Measurements from ENCODE around the gene PLOD3. TPM values are rescaled to one million over a fixed set of nuclear protein-coding genes. Genes with fewer than 3 reads are reported as not detected.
A peak's percentile ranks its signal among the peaks of the same experiment; 100 is the strongest.

PLOD3 gene
- total RNA-seq, 1 donor from 2014 or later: 165 TPM

- no peaks in the 10 kb centered on the region for H3K36me3 ChIP-seq
- peaks cover 45% of the 10 kb centered on the region for H3K27me3 ChIP-seq
- intact Hi-C loops (cut with DNase I): no loop called here
- TF ChIP-seq CTCF (IDR thresholded peaks at IDR 0.05): no peak
- peak in 1 of 2 donors; percentile 82 for DNase-seq (ENCODE audit: low spot score in 2 of 2)
- peak overlapping the region; percentile 18 to 37 for H3K4me3 ChIP-seq
- no peaks in the 10 kb centered on the region for H3K9me3 ChIP-seq
- H3K4me1 ChIP-seq: peaks cover 16 to 25% of the 10 kb centered on the region in 2 donors
- no peak overlapping the region for H3K27ac ChIP-seq
These were observed 44.3 kb downstream of the PLOD3 start for GRCh38 chr7:101172854-101173751.

GRCh38 chr7:101172005-101172853 lies 45.2 kb downstream of the PLOD3 start:
- Histone ChIP-seq H3K27ac (no peak overlapping the region), H3K9me3 (no peaks in the 10 kb centered on the region), H3K27me3 (peaks cover 45% of the 10 kb centered on the region), H3K36me3 (no peaks in the 10 kb centered on the region), H3K4me1 (peaks cover 16 to 25% of the 10 kb centered on the region in 2 donors), H3K4me3 (peak overlapping the region in 1 of 2 donors; percentile 37)
- TF ChIP-seq CTCF (IDR thresholded peaks at IDR 0.05): no peak
- intact Hi-C loops (cut with DNase I): no loop called here
- no peak for DNase-seq (ENCODE audit: low spot score in 2 of 2)

GRCh38 chr7:101171442-101171837 lies 45.9 kb downstream of the PLOD3 start:
- peaks cover 16 to 25% of the 10 kb centered on the region in 2 donors for H3K4me1 ChIP-seq
- intact Hi-C loops (cut with DNase I): loop anchor here (2.0 kb wide), 1 partner anchor 27 kb away; no protein-coding TSS in a partner anchor
- H3K36me3 ChIP-seq: no peaks in the 10 kb centered on the region

GRCh38 chr7:101170617-101171441 lies 46.6 kb downstream of the PLOD3 start:
- Histone ChIP-seq H3K36me3 (no peaks in the 10 kb centered on the region), H3K4me3 (no peak overlapping the region), H3K27ac (no peak overlapping the region), H3K27me3 (peaks cover 45% of the 10 kb centered on the region), H3K4me1 (peaks cover 18 to 26% of the 10 kb centered on the region in 2 donors), H3K9me3 (no peaks in the 10 kb centered on the region)
- TF ChIP-seq CTCF (IDR thresholded peaks at IDR 0.05): no peak
- DNase-seq (ENCODE audit: low spot score in 2 of 2): no peak
- intact Hi-C loops (cut with DNase I): loop anchor here (2.0 kb wide), 1 partner anchor 26 kb away; no protein-coding TSS in a partner anchor

More at GRCh38 chr7:101171442-101171837, 45.9 kb downstream of the PLOD3 start:
- no peak for TF ChIP-seq CTCF (IDR thresholded peaks at IDR 0.05)
- H3K27ac ChIP-seq: no peak overlapping the region
- H3K9me3 ChIP-seq: no peaks in the 10 kb centered on the region
- H3K4me3 ChIP-seq: no peak overlapping the region
- no peak for DNase-seq (ENCODE audit: low spot score in 2 of 2)
- H3K27me3 ChIP-seq: peaks cover 43% of the 10 kb centered on the region

Measured in ascending aorta (tissue), 2 donors.